Pulmonary artery endothelial cell (primary cell): ENCODE measurements around the gene PXT1. TPM values are rescaled to one million over a fixed set of nuclear protein-coding genes. Genes with fewer than 3 reads are reported as not detected.

ENCODE experiments used
- DNase-seq: peaks from one replicate; pipeline ENCODE4 v3.0.0-alpha.2; 2011; ENCODE audit warnings: low read depth, low spot score
- total RNA-seq: library from RNA; depleted of rRNA; stranded (reverse); fragments of >200 nt; gene quantifications from 2 replicates; pipeline ENCODE4 v1.2.3, GENCODE V29; 2014

The PXT1 gene
- total RNA-seq, 1 donor from 2014 or later = 0.07 TPM

- DNase-seq = no peak
These were observed 50.0 kb downstream of the PXT1 start for GRCh38 chr6:36392621-36393020.

GRCh38 chr6:36389353-36389752, 53.3 kb downstream of the PXT1 start:
- DNase-seq = no peak

GRCh38 chr6:36387440-36388303, 55.0 kb downstream of the PXT1 start, which contains the start of gene ETV7:
Gene ETV7, minus strand, starts transcription at chr6:36387669. Its CDS starts 128 bp downstream, at chr6:36387541.
- DNase-seq = no peak

- peak; percentile 35 for DNase-seq
These were observed 55.9 kb downstream of the PXT1 start for GRCh38 chr6:36386495-36387439.

- no peak for DNase-seq
These were observed 58.6 kb downstream of the PXT1 start for GRCh38 chr6:36384095-36384494.

GRCh38 chr6:36383606-36384005, 59.0 kb downstream of the PXT1 start:
- DNase-seq = no peak

GRCh38 chr6:36382976-36383375, 59.7 kb downstream of the PXT1 start:
- DNase-seq = no peak

- no peak for DNase-seq
These were observed 60.9 kb downstream of the PXT1 start for GRCh38 chr6:36381502-36382389.

- DNase-seq = no peak
These were observed 62.5 kb downstream of the PXT1 start for GRCh38 chr6:36380166-36380565.

- no peak for DNase-seq
These were observed 63.7 kb downstream of the PXT1 start for GRCh38 chr6:36378936-36379335.

GRCh38 chr6:36378243-36378920, 64.3 kb downstream of the PXT1 start:
- DNase-seq = no peak

- no peak for DNase-seq
These were observed 65.1 kb downstream of the PXT1 start for GRCh38 chr6:36377594-36377993.

GRCh38 chr6:36376742-36377141, 65.9 kb downstream of the PXT1 start:
- no peak for DNase-seq

- DNase-seq = no peak
These were observed 66.5 kb downstream of the PXT1 start for GRCh38 chr6:36376183-36376582.

- no peak for DNase-seq
These were observed 67.0 kb downstream of the PXT1 start for GRCh38 chr6:36375644-36376155.

GRCh38 chr6:36374972-36375371, 67.7 kb downstream of the PXT1 start:
- no peak for DNase-seq

- DNase-seq = no peak
These were observed 68.5 kb downstream of the PXT1 start for GRCh38 chr6:36374194-36374593.

GRCh38 chr6:36373368-36374019, 69.2 kb downstream of the PXT1 start:
- DNase-seq = no peak

- DNase-seq = no peak
These were observed 70.6 kb downstream of the PXT1 start for GRCh38 chr6:36372088-36372487.

GRCh38 chr6:36371211-36371610, 71.4 kb downstream of the PXT1 start:
- no peak for DNase-seq
